HG03060 (cell line): Measurements from ENCODE around the gene PSMB3.
"Not testable (repeated sequence)": the region's sequence is repeated elsewhere in the genome, so short reads cannot be mapped to it uniquely, and the experiment has no call there.

Source experiments
- ATAC-seq: cut with Tn5 transposase; IDR thresholded peaks from one replicate; pipeline ENCODE4 v1.9.1; 2021; ENCODE audit warnings: low read depth, moderate number of reproducible peaks; ENCODE audit not compliant: unreplicated experiment

Gene PSMB3

DNA sequence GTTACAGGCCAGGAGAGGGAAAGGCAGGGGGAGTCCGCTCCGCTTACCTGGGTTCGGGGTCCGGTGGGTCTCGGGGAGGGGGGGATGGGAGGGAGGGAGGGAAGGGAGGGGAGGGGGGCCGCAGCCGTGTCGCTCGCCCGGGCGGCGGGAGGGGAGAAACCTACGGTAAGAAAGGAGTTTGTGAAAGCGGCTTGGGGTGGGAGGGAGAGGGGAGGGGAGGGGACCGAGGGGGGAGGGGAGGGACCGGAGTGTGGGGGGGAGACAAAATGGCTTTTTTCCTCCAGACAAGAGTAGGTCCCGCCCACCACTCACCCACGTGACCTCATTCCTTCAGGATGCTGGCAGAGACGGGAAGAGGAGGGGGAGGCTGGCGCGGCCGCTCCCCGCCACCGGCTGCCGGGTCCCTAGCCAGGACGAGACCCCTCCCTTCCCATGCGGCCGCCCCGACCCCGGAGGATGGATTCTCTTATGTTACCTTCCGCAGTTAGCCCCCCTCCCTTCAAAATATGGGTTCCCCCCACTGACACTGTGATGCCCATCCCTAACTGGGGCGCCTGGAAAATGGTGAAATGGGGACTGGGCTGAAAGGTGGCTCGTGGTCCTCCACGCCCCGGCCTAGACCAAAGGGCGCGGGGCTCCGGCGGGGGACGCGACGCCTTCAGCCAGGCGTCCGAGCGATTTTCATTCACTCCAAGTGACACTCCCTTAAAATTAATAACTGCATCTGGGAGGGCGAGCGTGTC is 4.2 kb upstream of the PSMB3 start, which contains the start of gene PCGF2:
Gene PCGF2, minus strand, starts transcription at position 188 of the 743 bp plus-strand sequence. CDS start 7,934 bp downstream, outside the sequence.
- no peak for ATAC-seq

DNA sequence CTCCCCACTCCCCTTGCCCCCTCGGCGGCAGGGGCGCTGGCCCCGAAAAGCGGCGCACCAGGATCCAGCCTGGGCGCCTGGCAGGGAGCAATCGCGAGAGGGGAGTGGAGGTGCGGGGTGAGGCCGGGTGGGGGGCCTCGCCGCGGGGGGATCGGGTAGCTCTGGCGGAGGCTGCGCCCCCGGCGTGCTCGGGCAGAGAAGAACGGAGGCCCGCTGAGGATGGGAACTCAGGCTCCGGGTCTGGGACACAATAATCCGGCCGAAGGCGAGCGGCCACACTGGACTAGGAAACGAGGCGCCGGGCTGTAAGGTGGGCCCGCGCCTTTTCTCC is 3.7 kb upstream of the PSMB3 start:
- no peak for ATAC-seq

DNA sequence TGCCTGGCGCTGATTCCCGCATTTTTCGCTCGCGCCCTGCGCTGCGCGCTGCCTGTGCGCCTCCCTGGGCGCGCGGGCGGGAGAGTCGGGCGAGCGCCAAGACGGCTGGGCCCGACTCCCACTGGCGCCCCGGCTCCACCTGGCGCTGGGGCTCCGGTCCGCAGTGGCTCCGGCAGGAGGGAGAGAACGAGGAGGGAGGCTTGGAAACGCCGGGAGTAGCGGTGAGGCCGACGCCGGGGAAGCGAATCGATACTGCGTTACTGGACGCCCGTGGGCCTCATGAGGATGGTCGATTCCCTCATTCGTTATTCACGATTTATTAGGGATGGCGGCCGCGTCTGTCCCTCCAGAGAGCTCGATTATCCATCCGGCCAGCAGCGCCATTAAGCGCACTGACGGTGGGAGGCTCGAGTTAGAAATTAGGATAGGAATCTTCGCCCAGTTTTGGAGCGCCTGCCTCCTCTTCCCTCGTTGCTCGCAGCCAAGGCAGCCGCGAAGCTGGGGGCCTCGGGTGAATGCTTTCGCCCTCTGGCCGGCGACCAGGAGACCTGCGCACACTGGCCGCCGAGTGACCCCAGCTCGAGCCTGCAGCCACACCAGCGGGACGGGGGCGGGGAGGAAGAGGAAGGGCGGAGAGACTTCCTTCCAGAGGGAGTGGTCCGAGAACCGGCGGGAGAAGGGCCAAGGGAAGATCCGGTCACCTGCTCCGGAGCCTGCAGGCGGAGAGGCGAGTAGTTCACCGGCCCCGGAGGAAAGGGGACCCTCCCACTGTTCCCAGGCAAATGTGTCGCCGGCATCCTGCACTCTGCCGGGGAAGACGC is 3.1 kb upstream of the PSMB3 start:
- no peak for ATAC-seq

DNA sequence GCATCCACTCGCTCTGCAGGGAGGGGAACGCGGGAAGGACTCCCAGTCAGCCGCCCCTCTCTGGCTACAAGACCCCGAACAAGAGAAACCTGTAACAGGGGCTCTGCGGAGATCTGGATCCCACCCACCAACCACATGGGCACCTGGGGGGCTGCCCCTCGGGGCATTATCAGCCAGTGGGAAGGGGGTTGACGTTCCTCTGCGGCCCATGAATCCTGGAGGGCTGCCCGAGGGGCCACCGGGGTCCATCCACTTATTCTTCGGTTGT is 2.6 kb upstream of the PSMB3 start:
- no peak for ATAC-seq

DNA sequence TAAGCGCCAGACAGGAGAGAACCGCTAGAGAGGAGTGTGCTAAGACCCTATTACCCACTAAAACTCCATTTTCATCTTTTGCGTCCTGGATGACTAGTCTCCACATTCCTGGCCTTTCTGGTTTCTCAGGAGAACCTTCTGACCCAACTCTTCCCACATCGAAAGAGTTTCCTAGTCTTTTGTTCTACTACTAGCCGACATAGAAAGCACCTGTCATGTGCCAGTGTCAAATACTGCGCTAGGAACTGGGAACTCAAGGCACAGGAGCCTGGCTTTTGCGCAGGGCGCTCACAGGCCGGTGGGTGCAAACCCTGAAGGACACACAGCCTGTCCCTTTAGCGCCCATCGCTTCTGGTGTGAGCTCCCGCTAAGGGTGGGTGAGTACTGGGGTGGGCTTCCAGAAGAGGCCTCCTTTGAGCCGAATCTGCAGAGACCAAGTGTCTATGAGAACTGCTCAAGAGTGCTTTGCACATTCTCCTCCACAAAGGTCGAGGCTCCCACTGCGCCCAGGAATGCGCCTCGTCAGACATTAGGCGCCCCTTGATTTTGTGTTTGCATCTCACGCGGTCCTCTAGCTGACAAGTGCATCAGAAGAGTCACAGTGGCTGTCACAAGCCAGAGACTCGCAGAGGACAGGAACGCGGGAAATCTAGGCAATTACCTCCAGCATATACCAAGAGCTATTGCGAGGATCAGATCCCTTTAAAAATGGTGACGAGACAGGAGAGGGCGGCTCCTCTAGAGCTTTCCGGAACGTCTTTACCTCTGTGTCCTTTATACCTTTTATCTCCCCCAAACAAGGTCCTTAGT is 2.0 kb upstream of the PSMB3 start:
- ATAC-seq, result no peak

DNA sequence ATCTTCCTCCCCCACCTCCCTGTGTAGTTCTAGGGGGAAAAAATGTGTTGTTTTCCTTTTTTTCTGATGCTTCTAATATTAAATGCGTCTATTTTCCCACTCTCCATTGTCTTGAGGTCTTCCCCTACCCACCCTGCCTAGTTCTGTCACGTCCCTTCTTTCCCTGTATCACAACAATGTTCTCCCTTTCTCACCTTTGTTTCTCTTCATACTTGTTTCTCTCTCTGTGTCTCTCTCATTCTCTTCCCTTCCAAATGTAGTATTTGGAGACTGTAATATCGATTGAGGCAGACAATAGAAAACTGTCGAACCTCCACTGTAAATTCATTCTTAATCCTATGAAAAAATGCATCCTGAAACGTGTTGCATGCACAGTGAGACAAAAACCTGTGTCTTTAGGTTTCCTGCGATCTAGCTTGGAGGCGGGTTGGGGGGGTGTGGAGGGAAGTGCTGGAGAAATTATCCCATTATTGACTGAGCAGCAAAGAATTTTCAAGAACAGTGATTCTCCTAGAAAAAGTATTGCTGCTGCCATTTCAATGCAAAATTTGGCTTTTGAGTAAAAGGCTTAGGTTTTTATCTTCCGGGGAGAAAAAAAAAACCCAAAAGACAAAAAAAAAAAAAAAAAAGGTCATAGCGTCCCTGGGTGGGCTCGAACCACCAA is 1.3 kb upstream of the PSMB3 start:
- ATAC-seq, result no peak

DNA sequence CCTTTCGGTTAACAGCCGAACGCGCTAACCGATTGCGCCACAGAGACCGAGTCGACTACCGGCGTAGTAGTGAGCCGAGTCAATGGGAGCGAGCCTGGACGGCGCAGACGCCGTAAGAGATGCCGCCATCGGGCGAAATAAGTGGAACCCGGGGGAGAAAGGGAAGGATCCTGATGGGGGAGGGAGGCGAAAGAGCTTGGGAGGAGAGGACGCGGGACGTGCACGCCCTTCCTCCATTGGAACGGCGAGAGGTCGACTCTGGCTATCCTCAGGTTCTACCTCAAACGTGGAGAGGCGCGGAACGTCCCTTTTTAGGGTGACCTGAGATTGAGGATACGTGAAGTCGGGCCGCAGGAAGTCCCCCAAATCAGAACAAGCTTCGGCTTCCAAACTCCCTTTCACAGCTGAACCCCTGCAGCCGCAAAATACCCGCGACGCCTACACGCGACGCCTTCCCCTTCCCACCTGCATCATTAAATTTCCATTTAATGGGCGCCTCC is 683 bp upstream of the PSMB3 start:
- no peak for ATAC-seq

DNA sequence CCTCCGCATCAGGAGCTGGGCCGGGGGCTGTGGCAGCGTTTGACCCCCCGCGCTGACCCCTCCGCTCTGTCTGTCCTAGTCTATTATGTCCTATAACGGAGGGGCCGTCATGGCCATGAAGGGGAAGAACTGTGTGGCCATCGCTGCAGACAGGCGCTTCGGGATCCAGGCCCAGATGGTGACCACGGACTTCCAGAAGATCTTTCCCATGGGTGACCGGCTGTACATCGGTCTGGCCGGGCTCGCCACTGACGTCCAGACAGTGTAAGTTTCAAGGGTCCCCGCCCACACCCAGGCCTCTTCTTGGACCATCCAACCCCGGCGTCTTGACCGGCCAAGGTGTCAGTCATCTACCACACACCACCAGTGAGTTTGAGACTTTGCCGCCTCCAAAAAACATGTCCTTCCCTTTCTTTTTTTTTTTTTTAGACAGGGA is 548 bp downstream of the PSMB3 start:
- no peak for ATAC-seq

DNA sequence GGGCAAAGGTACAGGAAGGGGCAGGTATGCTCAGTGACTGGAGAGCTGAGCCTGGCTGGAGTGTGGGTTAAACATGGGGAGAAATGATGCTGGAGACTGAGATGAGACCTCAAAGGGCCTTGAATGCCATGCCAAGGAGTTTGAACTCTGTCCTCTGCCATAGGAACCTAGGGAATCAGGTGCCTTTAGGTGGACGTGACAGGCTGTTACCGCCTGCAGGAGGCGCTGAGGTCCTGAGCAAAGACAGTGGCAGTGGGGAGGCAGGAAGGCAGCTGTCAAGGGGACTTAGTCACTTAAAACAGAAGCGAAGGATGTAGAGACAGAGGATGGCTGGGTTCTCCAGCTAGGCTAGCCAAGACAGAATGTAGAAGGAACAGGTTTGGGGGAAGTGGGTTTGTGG is 9.1 kb downstream of the PSMB3 start:
- no peak for ATAC-seq

DNA sequence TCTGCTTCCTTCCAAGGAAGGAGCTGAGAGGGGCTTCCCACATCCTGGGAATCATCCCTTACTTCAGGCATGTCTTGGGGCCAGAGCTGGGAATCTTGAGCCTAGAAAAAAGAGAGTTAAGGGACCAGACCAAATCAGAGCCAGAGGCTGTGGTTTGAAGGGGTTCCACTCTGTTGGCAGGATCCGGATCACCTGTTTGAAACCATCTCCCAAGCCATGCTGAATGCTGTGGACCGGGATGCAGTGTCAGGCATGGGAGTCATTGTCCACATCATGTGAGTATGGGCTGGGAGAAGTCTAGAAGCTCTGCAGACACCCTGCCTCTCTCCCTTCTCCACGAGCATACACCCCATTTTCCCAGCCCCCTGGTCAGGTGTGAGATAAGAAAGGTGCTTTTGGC is 9.7 kb downstream of the PSMB3 start:
- ATAC-seq, result no peak

DNA sequence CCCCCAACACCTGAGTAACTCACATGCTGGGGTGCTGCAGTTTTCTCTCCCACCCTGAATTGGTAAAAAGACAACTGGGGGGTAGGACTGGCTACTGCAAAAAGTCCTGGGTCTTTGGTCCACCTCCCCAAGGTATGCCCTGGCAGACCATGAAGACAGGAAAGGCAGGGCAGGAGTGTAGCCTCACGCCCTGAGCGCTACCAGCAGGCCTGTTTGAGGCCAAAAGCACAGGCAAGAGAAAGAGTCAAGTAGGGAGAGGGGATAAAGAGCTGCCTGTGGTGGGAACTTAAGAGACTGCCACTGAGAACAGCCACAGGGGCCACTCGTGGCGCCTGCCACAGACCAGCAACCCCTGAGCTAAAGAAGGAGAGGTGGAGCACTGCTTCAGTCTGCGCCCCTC is 13.8 kb downstream of the PSMB3 start:
- no peak for ATAC-seq

DNA sequence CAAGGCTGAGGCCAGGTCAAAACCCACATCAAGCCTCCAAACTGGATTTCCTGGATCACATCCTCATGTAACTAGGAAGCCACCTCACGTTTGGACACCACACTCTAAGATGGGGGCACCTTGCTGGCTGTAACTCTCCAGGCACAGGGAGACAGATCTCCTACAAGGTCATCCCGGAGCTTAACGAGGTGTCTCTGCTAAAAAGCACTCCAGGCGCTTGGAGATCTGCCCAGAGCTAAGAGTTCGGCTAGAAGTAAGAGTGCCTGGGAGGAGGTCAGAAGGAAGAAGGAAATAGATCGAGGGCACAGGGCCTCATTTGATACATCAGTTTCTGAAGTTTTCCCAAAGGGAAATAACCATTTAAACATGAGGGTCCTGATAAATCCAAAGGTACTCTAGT is 15.9 kb downstream of the PSMB3 start:
- no peak for ATAC-seq

DNA sequence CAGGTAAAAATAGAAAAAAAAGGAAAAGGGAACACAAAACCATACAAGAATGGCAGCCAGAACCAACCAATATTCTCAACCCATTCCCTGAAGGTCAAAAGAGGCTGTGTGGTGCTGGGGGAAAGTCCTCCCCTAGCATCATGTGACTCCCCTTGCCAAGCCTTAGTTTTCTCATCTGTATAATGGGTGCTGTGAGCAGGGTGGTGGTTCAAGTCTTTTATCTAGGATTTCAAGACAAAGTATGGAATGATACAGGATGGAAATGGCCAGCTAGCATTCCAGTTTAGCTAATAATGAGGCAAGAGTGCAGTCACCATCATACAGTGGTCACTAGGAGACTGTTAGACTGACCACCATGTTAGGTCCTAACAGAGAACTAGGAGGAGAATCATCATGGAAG is 20.7 kb downstream of the PSMB3 start:
- ATAC-seq, result no peak

DNA sequence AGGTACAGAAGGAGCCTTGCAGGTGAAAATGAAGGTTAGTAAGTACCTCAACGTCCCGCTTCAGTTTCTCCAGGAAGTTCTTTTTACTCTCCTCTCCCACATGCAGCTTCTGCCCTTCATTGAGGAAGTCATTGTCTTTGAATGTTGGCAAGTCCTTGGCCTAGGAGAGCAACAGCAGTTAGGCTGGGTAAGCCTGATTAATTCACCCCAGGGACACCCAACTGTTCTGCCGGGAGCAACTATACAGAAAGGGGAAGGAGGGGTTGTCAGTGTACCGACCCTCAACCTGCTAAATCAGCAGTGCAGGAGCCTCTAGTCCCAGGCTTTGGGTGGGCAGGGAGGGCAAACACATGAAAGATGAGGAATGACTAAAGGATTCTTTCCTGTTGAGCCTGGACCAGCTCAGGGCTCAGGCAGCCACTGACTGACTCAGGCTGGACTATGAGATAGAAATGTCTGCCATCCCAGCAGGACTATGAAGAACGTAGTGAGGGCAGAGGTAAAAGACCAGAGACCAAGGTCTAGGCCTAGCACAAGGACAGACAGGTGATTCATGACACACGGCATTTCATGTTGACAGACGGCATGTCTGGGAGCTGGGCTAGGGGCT is 25.2 kb downstream of the PSMB3 start:
- ATAC-seq, result no peak

DNA sequence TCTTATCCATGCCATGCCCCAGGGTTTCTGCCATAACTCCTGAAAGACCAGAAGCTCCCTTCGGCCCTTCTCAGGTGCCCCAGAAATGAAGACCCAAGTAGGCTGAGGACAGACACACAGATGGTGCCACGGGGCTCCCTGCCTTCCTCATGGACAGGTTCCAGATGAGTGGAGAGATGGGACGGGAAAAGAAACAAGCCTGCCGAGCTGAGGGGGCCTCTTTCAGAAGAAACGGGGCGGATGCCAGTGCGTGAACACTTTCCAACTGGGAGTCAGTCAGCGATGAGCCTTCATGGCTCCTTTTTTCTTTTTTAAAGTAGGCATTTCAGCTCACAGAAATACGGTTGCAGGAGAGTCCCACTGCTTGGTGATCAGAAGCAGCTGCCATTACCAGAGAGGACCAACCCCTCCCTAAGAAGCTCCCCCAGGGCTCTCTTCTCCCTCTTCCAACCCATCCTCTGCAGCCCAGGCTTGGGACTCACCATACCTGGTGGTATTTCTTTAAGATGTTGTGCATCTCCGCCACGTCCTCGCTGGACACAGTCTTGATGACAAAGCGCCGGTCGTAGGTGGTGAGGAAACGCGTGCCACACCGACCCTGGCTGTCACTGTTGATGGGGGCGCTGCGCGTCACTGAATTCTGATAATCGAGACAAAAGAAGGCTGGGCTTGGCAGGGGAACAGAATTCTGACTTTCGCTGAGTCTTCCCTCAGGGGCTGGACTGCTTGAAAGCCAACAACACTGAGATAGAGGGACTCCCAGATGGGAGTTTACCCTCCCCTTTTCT is 27.6 kb downstream of the PSMB3 start:
- no peak for ATAC-seq

DNA sequence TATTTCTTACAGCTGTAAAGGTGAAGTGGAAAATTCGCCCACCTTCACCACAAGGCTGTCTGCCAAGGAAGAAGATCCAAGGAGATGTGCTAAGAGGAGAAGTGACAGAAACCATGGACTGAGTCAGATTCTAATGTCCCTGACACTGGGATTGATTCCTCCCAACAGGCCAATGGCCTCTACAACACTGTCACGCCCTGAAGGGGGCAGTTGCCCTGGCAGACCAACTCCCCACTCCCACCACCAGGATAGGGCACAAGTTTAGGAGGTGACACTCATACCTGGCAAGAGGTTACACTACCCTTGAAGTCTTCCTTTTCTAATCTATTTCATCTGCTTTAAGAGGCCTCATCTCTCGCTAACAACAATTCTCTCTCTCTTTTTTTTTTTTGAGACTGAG is 30.7 kb downstream of the PSMB3 start:
- no peak for ATAC-seq

DNA sequence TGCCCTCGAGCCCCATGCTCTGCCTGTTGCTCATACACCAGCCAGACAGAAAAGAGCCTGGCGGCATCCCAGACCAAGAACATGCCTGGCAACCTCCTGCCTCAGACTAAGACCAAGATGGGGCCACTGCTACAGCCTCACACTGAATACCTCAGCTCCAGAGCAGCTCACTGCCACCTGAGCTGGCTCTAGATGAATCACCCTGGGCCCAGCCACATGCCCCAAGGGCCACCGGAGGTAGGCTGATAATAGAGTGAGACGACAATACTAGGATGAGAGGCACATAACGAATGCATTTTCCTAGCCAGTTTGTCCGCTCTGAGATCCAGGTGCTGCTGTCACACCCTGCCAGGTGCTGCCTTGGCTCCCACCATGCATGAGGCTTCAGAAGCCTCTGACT is 33.8 kb downstream of the PSMB3 start:
- no peak for ATAC-seq

DNA sequence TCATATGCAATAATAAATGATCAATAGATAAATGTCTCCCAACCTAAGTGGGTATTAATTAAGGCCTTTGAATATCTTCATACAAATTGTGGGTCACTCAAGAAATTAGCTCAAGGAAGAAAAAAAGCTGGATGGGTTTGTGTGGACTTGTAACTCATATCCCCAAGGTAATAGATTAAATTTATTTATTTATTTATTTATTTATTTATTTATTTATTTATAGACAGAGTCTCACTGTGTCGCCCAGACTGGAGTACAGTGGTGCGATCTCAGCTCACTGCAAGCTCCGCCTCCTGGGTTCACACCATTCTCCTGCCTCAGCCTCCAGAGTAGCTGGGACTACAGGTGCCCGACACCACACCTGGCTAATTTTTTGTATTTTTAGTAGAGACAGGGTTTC is 35.5 kb downstream of the PSMB3 start:
- ATAC-seq, result not testable (repeated sequence)

DNA sequence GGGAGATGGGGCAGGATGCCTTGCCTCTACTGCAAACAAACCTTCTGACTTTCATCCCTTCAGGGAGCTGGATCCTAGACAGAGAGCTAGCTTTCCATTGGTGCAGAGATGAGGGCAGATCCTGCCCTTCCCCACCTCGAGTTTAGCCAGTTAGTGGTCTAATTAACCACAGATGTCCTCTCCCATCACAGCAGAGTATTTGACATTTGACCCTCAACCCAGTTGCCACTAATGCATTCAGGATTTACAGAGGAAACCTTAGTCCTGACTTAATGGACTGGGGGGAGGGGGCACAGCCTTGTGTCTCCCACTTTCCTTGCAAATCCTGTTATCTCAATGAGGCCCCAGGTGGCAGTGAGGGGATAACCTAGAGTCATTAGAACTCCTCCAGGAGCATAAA is 36.6 kb downstream of the PSMB3 start:
- ATAC-seq, result no peak
